ENCODE data around the gene CTSD. TPM values are rescaled to one million over a fixed set of nuclear protein-coding genes. Genes with fewer than 3 reads are reported as not detected.

CTSD gene
- total RNA-seq, 1 experiment from 2014 or later, result 158 TPM

- Histone ChIP-seq H4K8ac (replicated peaks; ENCODE audit: insufficient read length, low read depth, low read length) (no peak overlapping the region), H3K23me2 (ENCODE audit: insufficient read length, low read depth, low read length, poor library complexity, severe bottlenecking) (no peaks in the 10 kb centered on the region), H4K91ac (ENCODE audit: insufficient read length, low read depth, low read length) (no peak overlapping the region), H2BK5ac (ENCODE audit: insufficient read length, low read length) (no peak overlapping the region), H3K56ac (ENCODE audit: insufficient read length, low read depth, low read length) (no peak overlapping the region), H2BK20ac (ENCODE audit: low read depth, low read length, poor library complexity, severe bottlenecking) (no peak overlapping the region), H2BK12ac (ENCODE audit: insufficient read length, low read depth, low read length) (no peak overlapping the region), H2BK15ac (ENCODE audit: low read depth, low read length) (no peak overlapping the region), H3T11ph (ENCODE audit: low read length) (no peak overlapping the region), H3K9ac (ENCODE audit: extremely low read depth, insufficient read length, low read length) (no peak overlapping the region), H3K14ac (ENCODE audit: insufficient read depth, low read length) (no peak overlapping the region), H3K79me1 (ENCODE audit: insufficient read depth, low read depth, low read length, poor library complexity, severe bottlenecking) (no peaks in the 10 kb centered on the region), H3K4me2 (ENCODE audit: insufficient read depth, insufficient read length, low read length) (no peak overlapping the region), H3K9me3 (ENCODE audit: control insufficient read depth, low read depth, low read length) (no peaks in the 10 kb centered on the region), H3K4me1 (ENCODE audit: insufficient read depth, low read length) (no peaks in the 10 kb centered on the region), H2BK120ac (ENCODE audit: low read depth, low read length, poor library complexity, severe bottlenecking) (no peak overlapping the region), H4K5ac (ENCODE audit: insufficient read length, low read depth, low read length) (no peak overlapping the region), H3K27me3 (ENCODE audit: insufficient read depth, low read length) (no peaks in the 10 kb centered on the region; the same call in 1 of the 2 replicates), H4K20me1 (ENCODE audit: control insufficient read depth, insufficient read depth, insufficient read length) (no peaks in the 10 kb centered on the region), H2AK5ac (ENCODE audit: insufficient read length, low read length) (no peak overlapping the region), H3K23ac (ENCODE audit: insufficient read length, low read depth, low read length) (no peak overlapping the region), H3K27ac (ENCODE audit: insufficient read length, low read depth, low read length) (no peak overlapping the region), H2AFZ (ENCODE audit: low read length) (no peak overlapping the region), H3K79me2 (ENCODE audit: insufficient read depth, low read length) (no peaks in the 10 kb centered on the region), H3K18ac (ENCODE audit: insufficient read length, low read depth, low read length) (no peak overlapping the region), H3K4ac (ENCODE audit: low read depth, low read length) (no peak overlapping the region)
- Mint-ChIP-seq H3K36me3 (ENCODE audit: insufficient read depth in 1 of 3, low read depth in 3 of 3) (no peaks in the 10 kb centered on the region; a peak in 1 of 7 replicates), H3K27ac (no peak overlapping the region), H3K4me1 (peaks cover 2 to 3% of the 10 kb centered on the region in 2 experiments; a peak in 2 of 4 replicates), H3K4me3 (no peak overlapping the region), H3K9me3 (peaks cover 10 to 19% of the 10 kb centered on the region in 2 experiments), H3K27me3 (ENCODE audit: low read depth) (peaks cover 95% of the 10 kb centered on the region)
- no peak for TF ChIP-seq CTCF (conservative IDR thresholded peaks at IDR 0.05)
- no peak for DNase-seq
- no CpG with 5 or more reads among the region's 13 CpGs for WGBS (ENCODE audit: extremely low coverage, insufficient read length, low lambda C conversion rate)
Observed at GRCh38 chr11:1732418-1733008, 31.2 kb downstream of the CTSD start.
